Activated CD8-positive, alpha-beta T cell treated with anti-CD3 and anti-CD28 coated beads, Interleukin-2, amount 10 ng/mL, durations not matched to agents 7 days and 5 days (primary cell): ENCODE results near the gene KHDC4. TPM values are rescaled to one million over a fixed set of nuclear protein-coding genes. Genes with fewer than 3 reads are reported as not detected.

Source experiments
- ATAC-seq: fragments of 150-1000 bp; cut with Tn5 transposase; one replicate; pipeline ENCODE4 v1.10.0; 2021; ENCODE audit warnings: moderate library complexity
- CTCF ChIA-PET: fragments of 350-600 bp; sonication (Branson Sonifier 250); formaldehyde crosslinking; loops from one replicate; lab custom pipeline; 2021; ENCODE audit warnings: antibody characterized with exemption; lab: Charles Lee
- POLR2A ChIA-PET: fragments of 350-600 bp; sonication (Branson Sonifier 250); formaldehyde crosslinking; loops from one replicate; lab custom pipeline; 2021; ENCODE audit warnings: antibody characterized with exemption; lab: Charles Lee
- DNase-seq: peaks from one replicate; pipeline ENCODE4 v3.0.0-alpha.2; 2020
- H3K27ac Mint-ChIP-seq: one replicate; pipeline ENCODE4 v1.8.0; 2021; ENCODE audit warnings: mild to moderate bottlenecking, mixed read lengths
- H3K27me3 Mint-ChIP-seq: one replicate; pipeline ENCODE4 v1.8.0; 2021; ENCODE audit warnings: low read depth, mixed read lengths
- H3K36me3 Mint-ChIP-seq: one replicate; pipeline ENCODE4 v1.8.0; 2021; ENCODE audit warnings: low read depth, mixed read lengths
- H3K4me1 Mint-ChIP-seq: one replicate; pipeline ENCODE4 v1.8.0; 2021; ENCODE audit warnings: low read depth, mixed read lengths
- H3K4me3 Mint-ChIP-seq: one replicate; pipeline ENCODE4 v1.8.0; 2021; ENCODE audit warnings: mild to moderate bottlenecking, mixed read lengths
- H3K9me3 Mint-ChIP-seq: one replicate; pipeline ENCODE4 v1.8.0; 2022; ENCODE audit warnings: mixed read lengths; ENCODE audit not compliant: insufficient read depth
- total RNA-seq, 2 experiments: library from RNA; stranded (reverse); gene quantifications; one replicate each; pipeline ENCODE4 v1.2.3, GENCODE V29; 2021

KHDC4 gene
- total RNA-seq, 2 experiments from 2014 or later = 64.5 to 68.9 TPM

GRCh38 chr1:155884031-155884960 is 49.9 kb downstream of the KHDC4 start:
- Mint-ChIP-seq H3K9me3 (no peaks in the 10 kb centered on the region), H3K27me3 (no peaks in the 10 kb centered on the region), H3K4me1 (no peaks in the 10 kb centered on the region), H3K36me3 (peaks cover 7% of the 10 kb centered on the region), H3K4me3 (no peak overlapping the region), H3K27ac (no peak overlapping the region)
- POLR2A ChIA-PET = no interaction called here
- ATAC-seq = no peak
- DNase-seq = no peak
- CTCF ChIA-PET = interaction anchor here (0.9 to 1.1 kb wide), 2 partner anchors 14 to 105 kb away, joined by 3 read pairs; no protein-coding TSS in a partner anchor

GRCh38 chr1:155882766-155883165 is 51.4 kb downstream of the KHDC4 start:
- CTCF ChIA-PET = interaction anchor here (0.8 to 1.0 kb wide), 2 partner anchors 9 to 107 kb away, joined by 3 to 8 read pairs; no protein-coding TSS in a partner anchor
- DNase-seq = no peak
- H3K4me3 Mint-ChIP-seq = no peak overlapping the region
- no peaks in the 10 kb centered on the region for H3K4me1 Mint-ChIP-seq
- ATAC-seq = no peak
- no peaks in the 10 kb centered on the region for H3K27me3 Mint-ChIP-seq
- POLR2A ChIA-PET = no interaction called here
- no peaks in the 10 kb centered on the region for H3K9me3 Mint-ChIP-seq
- peaks cover 7% of the 10 kb centered on the region for H3K36me3 Mint-ChIP-seq
- H3K27ac Mint-ChIP-seq = no peak overlapping the region

- Mint-ChIP-seq H3K27me3 (no peaks in the 10 kb centered on the region), H3K9me3 (no peaks in the 10 kb centered on the region), H3K36me3 (peaks cover 7% of the 10 kb centered on the region), H3K27ac (no peak overlapping the region), H3K4me3 (no peak overlapping the region), H3K4me1 (no peaks in the 10 kb centered on the region)
- POLR2A ChIA-PET = no interaction called here
- DNase-seq (no peak), ATAC-seq (no peak)
- CTCF ChIA-PET = interaction anchor here (0.8 to 1.0 kb wide), 2 partner anchors 10 to 107 kb away, joined by 3 to 8 read pairs; no protein-coding TSS in a partner anchor
These were observed 52.0 kb downstream of the KHDC4 start for GRCh38 chr1:155882235-155882634.

GRCh38 chr1:155880950-155881349 is 53.3 kb downstream of the KHDC4 start:
- ATAC-seq = no peak
- Mint-ChIP-seq H3K27me3 (no peaks in the 10 kb centered on the region), H3K27ac (no peak overlapping the region), H3K4me3 (no peak overlapping the region), H3K36me3 (peaks cover 7% of the 10 kb centered on the region), H3K4me1 (no peaks in the 10 kb centered on the region), H3K9me3 (no peaks in the 10 kb centered on the region)
- DNase-seq = no peak
- POLR2A ChIA-PET = no interaction called here
- CTCF ChIA-PET = no interaction called here

GRCh38 chr1:155880251-155880650 is 54.0 kb downstream of the KHDC4 start:
- ChIA-PET CTCF (no interaction called here), POLR2A (no interaction called here)
- no peaks in the 10 kb centered on the region for H3K4me1 Mint-ChIP-seq
- H3K27ac Mint-ChIP-seq = no peak overlapping the region
- H3K9me3 Mint-ChIP-seq = no peaks in the 10 kb centered on the region
- H3K27me3 Mint-ChIP-seq = no peaks in the 10 kb centered on the region
- DNase-seq (no peak), ATAC-seq (no peak)
- no peak overlapping the region for H3K4me3 Mint-ChIP-seq
- H3K36me3 Mint-ChIP-seq = peaks cover 7% of the 10 kb centered on the region

GRCh38 chr1:155877945-155878344 is 56.3 kb downstream of the KHDC4 start:
- H3K27me3 Mint-ChIP-seq = no peaks in the 10 kb centered on the region
- no peak for ATAC-seq
- H3K4me3 Mint-ChIP-seq = no peak overlapping the region
- H3K9me3 Mint-ChIP-seq = no peaks in the 10 kb centered on the region
- peaks cover 7% of the 10 kb centered on the region for H3K36me3 Mint-ChIP-seq
- DNase-seq = no peak
- H3K4me1 Mint-ChIP-seq = no peaks in the 10 kb centered on the region
- CTCF ChIA-PET = no interaction called here
- POLR2A ChIA-PET = no interaction called here
- H3K27ac Mint-ChIP-seq = no peak overlapping the region

GRCh38 chr1:155873860-155874259 is 60.4 kb downstream of the KHDC4 start:
- no peak overlapping the region for H3K27ac Mint-ChIP-seq
- ATAC-seq (no peak), DNase-seq (no peak)
- ChIA-PET POLR2A (interaction anchor here (0.7 to 2.7 kb wide), 2 partner anchors 14 to 17 kb away, joined by 5 to 8 read pairs; partner anchors contain the start of gene SYT11), CTCF (interaction anchor here (1.9 kb wide), 1 partner anchor 18 kb away, joined by 6 read pairs; no protein-coding TSS in a partner anchor)
- H3K4me3 Mint-ChIP-seq = no peak overlapping the region
- H3K36me3 Mint-ChIP-seq = no peaks in the 10 kb centered on the region
- no peaks in the 10 kb centered on the region for H3K4me1 Mint-ChIP-seq
- no peaks in the 10 kb centered on the region for H3K9me3 Mint-ChIP-seq
- H3K27me3 Mint-ChIP-seq = no peaks in the 10 kb centered on the region

- POLR2A ChIA-PET = interaction anchor here (0.8 to 2.7 kb wide), 2 partner anchors 13 to 107 kb away, joined by 3 to 8 read pairs; partner anchors contain the start of gene SYT11
- Mint-ChIP-seq H3K36me3 (no peaks in the 10 kb centered on the region), H3K9me3 (no peaks in the 10 kb centered on the region), H3K4me1 (no peaks in the 10 kb centered on the region), H3K4me3 (no peak overlapping the region), H3K27ac (no peak overlapping the region), H3K27me3 (no peaks in the 10 kb centered on the region)
- CTCF ChIA-PET = interaction anchor here (1.9 kb wide), 1 partner anchor 19 kb away, joined by 6 read pairs; no protein-coding TSS in a partner anchor
- ATAC-seq = no peak
- no peak for DNase-seq
These were observed 61.7 kb downstream of the KHDC4 start for GRCh38 chr1:155872527-155872926.

- no peak for ATAC-seq
These were observed 62.8 kb downstream of the KHDC4 start for GRCh38 chr1:155871390-155871789.

GRCh38 chr1:155867766-155868165 is 66.4 kb downstream of the KHDC4 start:
- Mint-ChIP-seq H3K27ac (no peak overlapping the region), H3K4me1 (no peaks in the 10 kb centered on the region), H3K36me3 (no peaks in the 10 kb centered on the region), H3K9me3 (no peaks in the 10 kb centered on the region), H3K27me3 (no peaks in the 10 kb centered on the region), H3K4me3 (no peak overlapping the region)
- ATAC-seq (no peak), DNase-seq (no peak)
- ChIA-PET POLR2A (no interaction called here), CTCF (no interaction called here)

More at GRCh38 chr1:155871390-155871789, 62.8 kb downstream of the KHDC4 start:
- Mint-ChIP-seq H3K9me3 (no peaks in the 10 kb centered on the region), H3K27ac (peak overlapping the region; percentile 18), H3K4me3 (no peak overlapping the region), H3K27me3 (no peaks in the 10 kb centered on the region), H3K36me3 (no peaks in the 10 kb centered on the region), H3K4me1 (no peaks in the 10 kb centered on the region)
- DNase-seq = no peak
- ChIA-PET POLR2A (interaction anchor here (2.7 kb wide), 1 partner anchor 12 kb away, joined by 8 read pairs; the partner anchor contains the start of gene SYT11), CTCF (no interaction called here)

- H3K4me3 Mint-ChIP-seq = no peak overlapping the region
- CTCF ChIA-PET = no interaction called here
- no peaks in the 10 kb centered on the region for H3K9me3 Mint-ChIP-seq
- peaks cover 18% of the 10 kb centered on the region for H3K4me1 Mint-ChIP-seq
- no peaks in the 10 kb centered on the region for H3K27me3 Mint-ChIP-seq
- POLR2A ChIA-PET = no interaction called here
- H3K36me3 Mint-ChIP-seq = peaks cover 2% of the 10 kb centered on the region
- no peak for DNase-seq
- no peak for ATAC-seq
- no peak overlapping the region for H3K27ac Mint-ChIP-seq
These were observed 69.8 kb downstream of the KHDC4 start for GRCh38 chr1:155864393-155864792.
